HK-2 (cell line): Measurements from ENCODE around the gene ALS2CL.

ENCODE experiments used
- DNase-seq: peaks from one replicate; pipeline ENCODE4 v3.0.0-alpha.2; 2018; ENCODE audit not compliant: unreplicated experiment

Gene ALS2CL

GRCh38 chr3:46664971-46665762 lies 28.3 kb downstream of the ALS2CL start:
- no peak for DNase-seq

GRCh38 chr3:46664188-46664970 lies 29.1 kb downstream of the ALS2CL start:
- no peak for DNase-seq

- no peak for DNase-seq
Measured at GRCh38 chr3:46663591-46664135, 29.8 kb downstream of the ALS2CL start.

GRCh38 chr3:46662771-46663551 lies 30.5 kb downstream of the ALS2CL start:
- no peak for DNase-seq

GRCh38 chr3:46661776-46662766 lies 31.4 kb downstream of the ALS2CL start:
- no peak for DNase-seq

- no peak for DNase-seq
Measured at GRCh38 chr3:46660543-46661523, 32.6 kb downstream of the ALS2CL start.

- DNase-seq, result no peak
Measured at GRCh38 chr3:46660003-46660402, 33.5 kb downstream of the ALS2CL start.

- DNase-seq, result no peak
Measured at GRCh38 chr3:46659285-46659684, 34.2 kb downstream of the ALS2CL start.

GRCh38 chr3:46656778-46657556 lies 36.5 kb downstream of the ALS2CL start:
- DNase-seq, result no peak

GRCh38 chr3:46655271-46655670 lies 38.2 kb downstream of the ALS2CL start:
- no peak for DNase-seq

- no peak for DNase-seq
Measured at GRCh38 chr3:46651084-46651483, 42.4 kb downstream of the ALS2CL start.

- DNase-seq, result no peak
Measured at GRCh38 chr3:46649436-46649835, 44.0 kb downstream of the ALS2CL start.

GRCh38 chr3:46648096-46648495 lies 45.4 kb downstream of the ALS2CL start:
- no peak for DNase-seq

GRCh38 chr3:46646700-46647099 lies 46.8 kb downstream of the ALS2CL start:
- no peak for DNase-seq

GRCh38 chr3:46643701-46644100 lies 49.8 kb downstream of the ALS2CL start:
- no peak for DNase-seq

GRCh38 chr3:46642971-46643370 lies 50.5 kb downstream of the ALS2CL start:
- no peak for DNase-seq

GRCh38 chr3:46640927-46641326 lies 52.6 kb downstream of the ALS2CL start:
- DNase-seq, result no peak

GRCh38 chr3:46639221-46639620 lies 54.3 kb downstream of the ALS2CL start:
- DNase-seq, result no peak

GRCh38 chr3:46634856-46635255 lies 58.6 kb downstream of the ALS2CL start:
- DNase-seq, result no peak
